K562 (cell line): ENCODE results near the gene DNAJC11. TPM values are rescaled to one million over a fixed set of nuclear protein-coding genes. Genes with fewer than 3 reads are reported as not detected.

ENCODE experiments used
- CTCF ChIP-seq, 3 experiments: IDR thresholded peaks in 2 of 3; conservative IDR thresholded peaks in 1 of 3; 2 replicates each; pipeline ENCODE4 v1.5.1; 2011 to 2012; ENCODE audit warnings: low read length in 3 of 3, mild to moderate bottlenecking in 3 of 3, control low read depth in 2 of 3, improper control_type of control experiment in 1 of 3, inconsistent platforms in 1 of 3, low read depth in 1 of 3, mixed read lengths in 1 of 3, moderate library complexity in 1 of 3; ENCODE audit not compliant: insufficient read depth in 2 of 3
- E2F3 ChIP-seq: fragments of 250-450 bp; sonication (Bioruptor Pico); IDR thresholded peaks from 2 replicates; pipeline ENCODE4 v1.4.0; 2020; ENCODE audit warnings: mild to moderate bottlenecking
- ELK3 ChIP-seq: fragments of 450-650 bp; formaldehyde crosslinking; IDR thresholded peaks from 2 replicates; pipeline ENCODE4 v1.4.0; 2020; ENCODE audit warnings: mild to moderate bottlenecking
- ETV6 ChIP-seq, 3 experiments: fragments of 150-350 bp in 1 of 3; sonication (generic) in 1 of 3; formaldehyde crosslinking in 1 of 3; IDR thresholded peaks; 2 replicates each; pipeline versions ENCODE4 v1.6.1 to v1.8.0; 2014 to 2022; ENCODE audit warnings: borderline replicate concordance in 2 of 3, low read depth in 2 of 3, antibody characterized with exemption in 1 of 3, low read length in 1 of 3, mild to moderate bottlenecking in 1 of 3, missing genetic modification reagents in 1 of 3
- FOXK2 ChIP-seq, 2 experiments: fragments of 450-650 bp; IDR thresholded peaks in 1 of 2; conservative IDR thresholded peaks in 1 of 2; 2 replicates each; pipeline ENCODE4 v1.6.1; 2016; ENCODE audit warnings: low read depth in 2 of 2, mild to moderate bottlenecking in 1 of 2
- FOXP1 ChIP-seq: sonication (generic); formaldehyde crosslinking; IDR thresholded peaks from 2 replicates; pipeline ENCODE4 v1.8.0; 2022; ENCODE audit warnings: mild to moderate bottlenecking, missing genetic modification reagents
- GABPB1 ChIP-seq: sonication (generic); formaldehyde crosslinking; IDR thresholded peaks from 2 replicates; pipeline ENCODE4 v1.8.0; 2022; ENCODE audit warnings: mild to moderate bottlenecking, missing genetic modification reagents
- HBP1 ChIP-seq: fragments of 450-650 bp; formaldehyde crosslinking; IDR thresholded peaks from 2 replicates; pipeline ENCODE4 v1.4.0; 2022; ENCODE audit warnings: missing genetic modification characterization
- HCFC1 ChIP-seq: IDR thresholded peaks from 2 replicates; pipeline ENCODE4 v1.6.1; 2012; ENCODE audit warnings: low read depth, low read length, improper control_type of control experiment
- JUNB ChIP-seq: fragments of 450-650 bp; formaldehyde crosslinking; conservative IDR thresholded peaks from 2 replicates; pipeline ENCODE4 v1.4.0; 2020; ENCODE audit warnings: mild to moderate bottlenecking
- KLF1 ChIP-seq: fragments of 450-650 bp; IDR thresholded peaks from 2 replicates; pipeline ENCODE4 v1.6.1; 2016; ENCODE audit warnings: missing genetic modification characterization, missing compliant biosample characterization
- KLF16 ChIP-seq: IDR thresholded peaks from 2 replicates; pipeline ENCODE4 v1.6.1; 2016; ENCODE audit warnings: antibody characterized with exemption
- MAZ ChIP-seq, 2 experiments: fragments of 450-650 bp in 1 of 2; sonication (generic) in 1 of 2; formaldehyde crosslinking; IDR thresholded peaks in 1 of 2; conservative IDR thresholded peaks in 1 of 2; 2 replicates each; pipeline versions ENCODE4 v1.4.0 to v1.5.0; 2020; ENCODE audit warnings: mild to moderate bottlenecking in 1 of 2, missing genetic modification reagents in 1 of 2
- NCOR1 ChIP-seq: fragments of 450-650 bp; IDR thresholded peaks from 2 replicates; pipeline ENCODE4 v1.6.1; 2016; ENCODE audit warnings: mild to moderate bottlenecking, moderate library complexity
- PBX2 ChIP-seq, 2 experiments: IDR thresholded peaks in 1 of 2; conservative IDR thresholded peaks in 1 of 2; 2 replicates each; pipeline ENCODE4 v1.6.1; 2016; ENCODE audit warnings: low read depth in 2 of 2, mild to moderate bottlenecking in 1 of 2, missing compliant biosample characterization in 1 of 2, missing genetic modification characterization in 1 of 2, moderate library complexity in 1 of 2
- POLR2B ChIP-seq: fragments of 450-650 bp; IDR thresholded peaks from 2 replicates; pipeline ENCODE4 v1.6.1; 2018; ENCODE audit warnings: low read depth; ENCODE audit not compliant: partially characterized antibody
- SETDB1 ChIP-seq: IDR thresholded peaks from one replicate; pipeline ENCODE4 v1.6.1; 2012; ENCODE audit warnings: low read length, control low read depth, inconsistent platforms
- TAL1 ChIP-seq: fragments of 450-650 bp; IDR thresholded peaks from 2 replicates; pipeline ENCODE4 v1.6.1; 2016; ENCODE audit warnings: mild to moderate bottlenecking
- ZNF217 ChIP-seq: sonication (generic); formaldehyde crosslinking; IDR thresholded peaks from 2 replicates; pipeline ENCODE4 v1.8.0; 2022; ENCODE audit warnings: mild to moderate bottlenecking, missing genetic modification reagents
- polyA plus RNA-seq, 8 experiments: library from polyadenylated mRNA; depleted of rRNA in 4 of 8; stranded (reverse) in 5 of 8; unstranded in 3 of 8; fragments of >200 nt; fragmentation: Nextera tagmentation in 2 of 8; fragmentation: Illumina TruSeq in 1 of 8; extraction: Ambion mirVana in 2 of 8; extraction: Trizol in 1 of 8; gene quantifications; 2 replicates each; pipeline versions ENCODE4 v1.2.1 to v1.2.3, GENCODE V29; 2011 to 2014; ENCODE audit warnings: inconsistent platforms in 1 of 8, missing spikeins in 1 of 8
- total RNA-seq, 7 experiments: library from RNA; depleted of rRNA in 6 of 7; stranded (reverse); fragments of >200 nt in 6 of 7; fragmentation: Illumina TruSeq in 2 of 7; extraction: Trizol in 2 of 7; gene quantifications; 2 replicates each; pipeline versions ENCODE4 v1.2.1 to v1.2.3, GENCODE V29; 2011 to 2021; ENCODE audit warnings: low replicate concordance in 1 of 7

DNAJC11 gene
- total and polyA plus RNA-seq, 9 of the 15 experiments (the other 6 are each of a cell fraction or from before 2014, with no cell fraction given): 14.1 to 123 (median 76.6) TPM

- TF ChIP-seq ETV6 (IDR thresholded peaks at IDR 0.05; ENCODE audit: borderline replicate concordance in 1 of 2, low read depth in 2 of 2, low read length in 1 of 2): no peak
- no peak for TF ChIP-seq ETV6 (CRISPR knock-in tag; IDR thresholded peaks at IDR 0.05; ENCODE audit: borderline replicate concordance)
- no peak for TF ChIP-seq KLF16
- no peak for TF ChIP-seq SETDB1
- TF ChIP-seq KLF1 (tag): no peak
- no peak; the same call in 1 of the 2 replicates for TF ChIP-seq FOXP1 (CRISPR knock-in tag)
- TF ChIP-seq CTCF (IDR thresholded peaks at IDR 0.05 in 2 of 3, conservative IDR thresholded peaks at IDR 0.05 in 1 of 3; ENCODE audit: insufficient read depth in 2 of 3, low read depth in 1 of 3, low read length in 3 of 3): peak; percentile 65 to 86 (median 77)
- no peak for TF ChIP-seq PBX2 (CRISPR knock-in tag; IDR thresholded peaks at IDR 0.05; ENCODE audit: low read depth)
- no peak for TF ChIP-seq PBX2 (tag; conservative IDR thresholded peaks at IDR 0.05; ENCODE audit: low read depth)
- TF ChIP-seq FOXK2 (conservative IDR thresholded peaks at IDR 0.05 in 1 of 2, IDR thresholded peaks at IDR 0.05 in 1 of 2; ENCODE audit: low read depth in 2 of 2): no peak; a peak in 1 of 4 replicates
- no peak; the same call in 1 of the 2 replicates for TF ChIP-seq NCOR1
- no peak for TF ChIP-seq POLR2B
- peak; percentile 54 to 82 for TF ChIP-seq MAZ (CRISPR knock-in tag; conservative IDR thresholded peaks at IDR 0.05 in 1 of 2, IDR thresholded peaks at IDR 0.05 in 1 of 2)
- 0 out of 2 replicates have a peak, but pooled peaks have one; percentile 38 for TF ChIP-seq HBP1 (CRISPR knock-in tag)
- no peak for TF ChIP-seq ELK3 (CRISPR knock-in tag)
- TF ChIP-seq GABPB1 (CRISPR knock-in tag): 0 out of 2 replicates have a peak, but pooled peaks have one; percentile 31
- peak; percentile 85; the same call in 1 of the 2 replicates for TF ChIP-seq E2F3 (CRISPR knock-in tag)
- TF ChIP-seq JUNB (CRISPR knock-in tag): no peak
- peak; percentile 47; the same call in 1 of the 2 replicates for TF ChIP-seq HCFC1
- TF ChIP-seq TAL1: no peak
- no peak for TF ChIP-seq ZNF217
These were observed 97.6 kb downstream of the DNAJC11 start (continued) for GRCh38 chr1:6603915-6604558.
